B cell (primary cell): ENCODE results near the gene ZNF805. TPM values are rescaled to one million over a fixed set of nuclear protein-coding genes. Genes with fewer than 3 reads are reported as not detected.

Source experiments
- ATAC-seq: fragments of 200-7000 bp; cut with Tn5 transposase; one replicate; pipeline ENCODE4 v1.10.0; 2021; ENCODE audit warnings: low read depth, mild to moderate bottlenecking, moderate number of reproducible peaks, moderate library complexity
- CTCF ChIA-PET: fragments of 350-600 bp; sonication (Branson Sonifier 250); formaldehyde crosslinking; loops from one replicate; lab custom pipeline; 2021; ENCODE audit warnings: antibody characterized with exemption, inconsistent platforms; lab: Charles Lee
- POLR2A ChIA-PET: fragments of 350-600 bp; sonication (Branson Sonifier 250); formaldehyde crosslinking; loops from one replicate; lab custom pipeline; 2021; ENCODE audit warnings: antibody characterized with exemption; lab: Charles Lee
- DNase-seq: peaks from one replicate; pipeline ENCODE4 v3.0.0; 2013
- H2AFZ ChIP-seq: 2 replicates; pipeline ENCODE4 v1.6.1; 2012; ENCODE audit warnings: mild to moderate bottlenecking, low read depth, low read length; ENCODE audit not compliant: insufficient read depth, poor library complexity, severe bottlenecking
- H3K27ac ChIP-seq, 2 donors: 1 replicate in 1 of 2; 2 replicates in 1 of 2; pipeline ENCODE4 v1.5.1; 2012 to 2013; ENCODE audit warnings: low read length in 2 of 2, mild to moderate bottlenecking in 2 of 2, moderate library complexity in 1 of 2
- H3K27me3 ChIP-seq, 4 experiments: fragments of 200-600 bp in 1 of 4; sonication (generic) in 1 of 4; replicated peaks in 1 of 4; 1 replicate in 2 of 4; 2 replicates in 2 of 4; pipeline versions ENCODE4 v1.6.1 to v1.7.0; 2013 to 2016; ENCODE audit warnings: low read length in 3 of 4, mild to moderate bottlenecking in 2 of 4, mixed read lengths in 1 of 4, moderate library complexity in 1 of 4; ENCODE audit not compliant: insufficient read depth in 4 of 4, control insufficient read depth in 3 of 4; ENCODE audit errors: control extremely low read depth in 1 of 4
- H3K36me3 ChIP-seq, 2 experiments: replicated peaks in 1 of 2; 1 replicate in 1 of 2; 2 replicates in 1 of 2; pipeline versions ENCODE4 v1.6.1 to v1.7.1; 2013; ENCODE audit warnings: low read length in 1 of 2; ENCODE audit not compliant: insufficient read depth in 2 of 2, control insufficient read depth in 1 of 2; ENCODE audit errors: control extremely low read depth in 1 of 2, extremely low read depth in 1 of 2
- H3K4me1 ChIP-seq, 2 donors: fragments of 200-600 bp in 1 of 2; sonication (generic) in 1 of 2; 1 replicate in 1 of 2; 2 replicates in 1 of 2; pipeline versions ENCODE4 v1.5.1 to v1.6.1; 2013 to 2017; ENCODE audit warnings: low read length in 2 of 2; ENCODE audit not compliant: control insufficient read depth in 2 of 2, insufficient read depth in 2 of 2
- H3K4me2 ChIP-seq: replicated peaks from 2 replicates; pipeline ENCODE3; 2012; ENCODE audit warnings: mild to moderate bottlenecking, low read depth, low read length; ENCODE audit not compliant: poor library complexity, severe bottlenecking
- H3K4me3 ChIP-seq, 5 experiments: fragments of 200-600 bp in 1 of 5; sonication (generic) in 1 of 5; 1 replicate in 3 of 5; 2 replicates in 2 of 5; pipeline versions ENCODE4 v1.5.1 to v1.7.0; 2011 to 2016; ENCODE audit warnings: low read length in 4 of 5, mild to moderate bottlenecking in 4 of 5, low read depth in 2 of 5, control low read depth in 1 of 5, moderate library complexity in 1 of 5; ENCODE audit not compliant: insufficient read depth in 1 of 5; ENCODE audit errors: control extremely low read depth in 1 of 5, extremely low read depth in 1 of 5
- H3K79me2 ChIP-seq: fragments of 200-600 bp; sonication (generic); one replicate; pipeline ENCODE4 v1.6.0; 2016; ENCODE audit warnings: low read length; ENCODE audit not compliant: control insufficient read depth, insufficient read depth
- H3K9ac ChIP-seq: fragments of 200-600 bp; sonication (generic); 2 replicates; pipeline ENCODE4 v1.6.1; 2017; ENCODE audit warnings: mild to moderate bottlenecking, low read length, moderate library complexity
- H3K9me3 ChIP-seq, 3 donors: one replicate each; pipeline versions ENCODE4 v1.6.1 to v1.7.1; 2013; ENCODE audit warnings: low read length in 2 of 3; ENCODE audit not compliant: control insufficient read depth in 2 of 3, insufficient read depth in 1 of 3; ENCODE audit errors: control extremely low read depth in 1 of 3
- H4K20me1 ChIP-seq: 2 replicates; pipeline ENCODE4 v1.6.0; 2012; ENCODE audit warnings: mild to moderate bottlenecking, low read length; ENCODE audit not compliant: insufficient read depth, control insufficient read depth, poor library complexity, severe bottlenecking
- H3K27ac Mint-ChIP-seq: one replicate; pipeline ENCODE4 v1.8.0; 2021; ENCODE audit warnings: mixed read lengths
- H3K27me3 Mint-ChIP-seq: one replicate; pipeline ENCODE4 v1.8.0; 2021; ENCODE audit warnings: mixed read lengths
- H3K4me1 Mint-ChIP-seq: one replicate; pipeline ENCODE4 v1.8.0; 2021; ENCODE audit warnings: mixed read lengths
- H3K4me3 Mint-ChIP-seq: one replicate; pipeline ENCODE4 v1.8.0; 2021; ENCODE audit warnings: mixed read lengths
- H3K9me3 Mint-ChIP-seq: one replicate; pipeline ENCODE4 v1.8.0; 2022; ENCODE audit warnings: mixed read lengths; ENCODE audit not compliant: insufficient read depth
- EZH2 ChIP-seq: IDR thresholded peaks from 2 replicates; pipeline ENCODE4 v1.6.1; 2012; ENCODE audit warnings: borderline replicate concordance, low read depth, mild to moderate bottlenecking, moderate library complexity, low read length; ENCODE audit not compliant: insufficient read depth, poor library complexity, severe bottlenecking
- WGBS: methylation state at CpG from one replicate; pipeline ENCODE4 v1.1.5; 2013; ENCODE audit warnings: missing lambda C conversion rate; ENCODE audit not compliant: insufficient coverage; 5-methylcytosine and 5-hydroxymethylcytosine counted together
- intact Hi-C: fragments of 100-400 bp; cut with micrococcal nuclease; formaldehyde crosslinking; loops from one replicate; pipeline ENCODE4 v1.10.0; 2022
- polyA plus RNA-seq: library from polyadenylated mRNA; depleted of rRNA; stranded (reverse); fragments of >200 nt; gene quantifications from 2 replicates; pipeline ENCODE4 v1.2.3, GENCODE V29; 2012
- total RNA-seq, 2 donors: library from RNA; stranded (reverse); fragments of 120-200 nt in 1 of 2; gene quantifications; 1 replicate in 1 of 2; 2 replicates in 1 of 2; pipeline versions ENCODE4 v1.2.3 to v1.2.4, GENCODE V29; 2013 to 2022
- TF ChIP-seq, protein P1 (sequence below): fragments of 200-600 bp; IDR thresholded peaks from one replicate; pipeline ENCODE4 v1.8.0; 2022; ENCODE audit warnings: antibody characterized with exemption, mild to moderate bottlenecking

Gene ZNF805
- total and polyA plus RNA-seq, 2 donors (not counting 1 experiment from before 2014, with no cell fraction given), result 1.9 to 20.0 TPM

- intact Hi-C loops, result no loop called here
- no peak for DNase-seq
- no peak overlapping the region for H3K9ac ChIP-seq
- no peaks in the 10 kb centered on the region for H3K27me3 ChIP-seq
- POLR2A ChIA-PET, result no interaction called here
- H3K36me3 ChIP-seq, result peaks cover 3 to 8% of the 10 kb centered on the region in 2 experiments
- CTCF ChIA-PET, result no interaction called here
- H4K20me1 ChIP-seq, result no peaks in the 10 kb centered on the region
- H3K4me1 Mint-ChIP-seq, result peaks cover 26% of the 10 kb centered on the region
- H2AFZ ChIP-seq, result no peak overlapping the region
- H3K9me3 Mint-ChIP-seq, result no peaks in the 10 kb centered on the region
- H3K4me3 Mint-ChIP-seq, result no peak overlapping the region
- ATAC-seq, result no peak
- no peak overlapping the region for H3K27ac Mint-ChIP-seq
- H3K4me3 ChIP-seq, result no peak overlapping the region
- no peaks in the 10 kb centered on the region for H3K27me3 Mint-ChIP-seq
- H3K27ac ChIP-seq, result no peak overlapping the region
- no peaks in the 10 kb centered on the region for H3K79me2 ChIP-seq
- 100% methylated on average over 6 of the region's 8 CpGs for WGBS
- H3K9me3 ChIP-seq, result no peaks in the 10 kb centered on the region
- H3K4me2 ChIP-seq, result no peak overlapping the region
- TF ChIP-seq, protein P1, sequence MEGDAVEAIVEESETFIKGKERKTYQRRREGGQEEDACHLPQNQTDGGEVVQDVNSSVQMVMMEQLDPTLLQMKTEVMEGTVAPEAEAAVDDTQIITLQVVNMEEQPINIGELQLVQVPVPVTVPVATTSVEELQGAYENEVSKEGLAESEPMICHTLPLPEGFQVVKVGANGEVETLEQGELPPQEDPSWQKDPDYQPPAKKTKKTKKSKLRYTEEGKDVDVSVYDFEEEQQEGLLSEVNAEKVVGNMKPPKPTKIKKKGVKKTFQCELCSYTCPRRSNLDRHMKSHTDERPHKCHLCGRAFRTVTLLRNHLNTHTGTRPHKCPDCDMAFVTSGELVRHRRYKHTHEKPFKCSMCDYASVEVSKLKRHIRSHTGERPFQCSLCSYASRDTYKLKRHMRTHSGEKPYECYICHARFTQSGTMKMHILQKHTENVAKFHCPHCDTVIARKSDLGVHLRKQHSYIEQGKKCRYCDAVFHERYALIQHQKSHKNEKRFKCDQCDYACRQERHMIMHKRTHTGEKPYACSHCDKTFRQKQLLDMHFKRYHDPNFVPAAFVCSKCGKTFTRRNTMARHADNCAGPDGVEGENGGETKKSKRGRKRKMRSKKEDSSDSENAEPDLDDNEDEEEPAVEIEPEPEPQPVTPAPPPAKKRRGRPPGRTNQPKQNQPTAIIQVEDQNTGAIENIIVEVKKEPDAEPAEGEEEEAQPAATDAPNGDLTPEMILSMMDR, result no peak
- no peak for TF ChIP-seq EZH2
- peaks cover 0 to 20% of the 10 kb centered on the region in 2 donors for H3K4me1 ChIP-seq
These were observed 30.8 kb downstream of the ZNF805 start for GRCh38 chr19:57271280-57271679.

- Histone ChIP-seq H3K27me3 (no peaks in the 10 kb centered on the region), H3K9ac (no peak overlapping the region), H3K36me3 (peaks cover 3 to 8% of the 10 kb centered on the region in 2 experiments), H3K27ac (no peak overlapping the region), H3K79me2 (no peaks in the 10 kb centered on the region), H3K4me1 (peaks cover 0 to 20% of the 10 kb centered on the region in 2 donors), H3K4me3 (no peak overlapping the region), H3K4me2 (no peak overlapping the region), H3K9me3 (no peaks in the 10 kb centered on the region), H2AFZ (no peak overlapping the region), H4K20me1 (no peaks in the 10 kb centered on the region)
- Mint-ChIP-seq H3K4me3 (no peak overlapping the region), H3K27me3 (no peaks in the 10 kb centered on the region), H3K4me1 (peaks cover 21% of the 10 kb centered on the region), H3K27ac (no peak overlapping the region), H3K9me3 (no peaks in the 10 kb centered on the region)
- ChIA-PET CTCF (no interaction called here), POLR2A (interaction anchor here (0.6 kb wide), 2 partner anchors 10 to 610 kb away, joined by 3 to 7 read pairs; no protein-coding TSS in a partner anchor)
- WGBS, result no CpG with 5 or more reads among the region's 1 CpG
- intact Hi-C loops, result no loop called here
- TF ChIP-seq, protein P1, result no peak
- TF ChIP-seq EZH2, result no peak
- DNase-seq (no peak), ATAC-seq (no peak)
These were observed 32.6 kb downstream of the ZNF805 start for GRCh38 chr19:57273014-57273413.
